ENCODE results near the gene DRGX.

DRGX gene

DNA sequence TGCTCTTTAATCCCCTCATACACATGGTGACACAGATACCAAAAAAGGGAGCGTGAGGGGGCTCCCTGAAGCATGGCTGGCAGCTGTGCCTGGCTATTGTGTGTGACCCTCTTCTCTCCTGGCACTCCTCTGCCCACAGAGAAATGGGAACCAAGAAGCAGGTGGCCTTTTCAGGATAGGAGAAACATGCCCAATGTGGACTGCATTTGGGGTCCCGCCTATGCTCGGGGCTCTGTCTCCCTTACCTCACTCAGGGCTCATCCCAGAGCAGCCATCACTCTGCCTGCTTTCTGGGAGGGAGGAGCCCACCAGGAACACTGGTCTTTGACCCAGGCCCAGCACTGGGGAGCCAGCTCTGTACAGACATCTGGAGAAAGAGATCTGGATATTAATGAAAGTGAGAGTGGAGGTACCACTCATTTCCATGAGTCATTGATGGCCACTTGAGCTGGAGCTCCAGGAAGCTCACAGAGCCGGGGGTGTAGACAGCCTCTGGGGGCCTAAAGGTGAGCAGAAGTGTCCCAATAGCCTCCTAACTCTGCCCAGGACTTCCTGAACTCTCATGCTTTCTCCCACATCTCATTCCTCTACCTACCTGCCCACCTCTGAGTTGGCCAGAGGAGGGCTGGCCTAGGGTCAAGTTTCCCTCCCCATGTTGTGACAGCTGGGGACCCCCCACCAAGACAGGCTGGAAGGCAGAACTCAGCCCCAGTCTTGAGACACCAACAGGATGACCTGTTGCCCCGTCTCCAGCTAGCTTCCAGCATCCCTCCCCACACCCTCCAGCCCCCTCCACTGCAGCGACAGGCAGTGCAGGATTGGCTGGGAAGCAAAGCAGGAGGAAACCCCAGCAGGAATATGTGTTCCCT, 42.6 kb downstream of the DRGX start:
- FAIRE-seq (no peak), DNase-seq (ENCODE audit: insufficient read length, low spot score) (no peak)
- no peak for TF ChIP-seq PAX5 (IDR thresholded peaks at IDR 0.05; ENCODE audit: insufficient read depth, low read length, severe bottlenecking)
- no peak for TF ChIP-seq POLR2A (IDR thresholded peaks at IDR 0.05; ENCODE audit: low read depth, low read length)
- TF ChIP-seq POU2F2 (IDR thresholded peaks at IDR 0.05; ENCODE audit: low read depth, low read length) = no peak
- no peak for TF ChIP-seq TAF1 (IDR thresholded peaks at IDR 0.05; ENCODE audit: low read depth, low read length)
- no peak for TF ChIP-seq SPI1 (IDR thresholded peaks at IDR 0.05; ENCODE audit: low read depth, low read length)
- TF ChIP-seq POLR2AphosphoS5 (IDR thresholded peaks at IDR 0.05; ENCODE audit: low read depth, low read length) = no peak

DNA sequence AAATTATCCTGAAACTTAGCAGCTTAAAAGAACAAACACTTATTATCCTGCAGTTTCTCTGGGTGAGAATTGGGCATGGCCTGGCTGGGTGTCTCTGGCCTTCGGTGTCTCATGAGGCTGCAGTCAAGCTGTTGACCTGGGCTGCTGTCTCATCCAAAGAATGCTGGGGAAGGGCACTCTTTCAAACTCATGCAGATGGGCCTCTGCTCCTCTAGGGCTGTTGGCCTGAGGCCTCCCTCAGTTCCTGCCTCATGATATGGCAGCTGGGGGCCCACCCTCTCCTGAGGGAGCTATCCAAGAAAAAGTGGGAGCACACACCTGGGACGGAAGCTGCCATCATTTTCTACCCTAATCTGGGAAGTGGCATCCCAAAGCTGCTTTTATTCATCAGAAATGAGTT, 43.6 kb downstream of the DRGX start:
- FAIRE-seq = no peak
- no peak for TF ChIP-seq POU2F2 (IDR thresholded peaks at IDR 0.05; ENCODE audit: low read depth, low read length)
- TF ChIP-seq POLR2A (IDR thresholded peaks at IDR 0.05; ENCODE audit: low read depth, low read length) = no peak
- no peak for TF ChIP-seq POLR2AphosphoS5 (IDR thresholded peaks at IDR 0.05; ENCODE audit: low read depth, low read length)
- TF ChIP-seq PAX5 (IDR thresholded peaks at IDR 0.05; ENCODE audit: insufficient read depth, low read length, severe bottlenecking) = no peak
- TF ChIP-seq SPI1 (IDR thresholded peaks at IDR 0.05; ENCODE audit: low read depth, low read length) = no peak
- TF ChIP-seq TAF1 (IDR thresholded peaks at IDR 0.05; ENCODE audit: low read depth, low read length) = no peak

DNA sequence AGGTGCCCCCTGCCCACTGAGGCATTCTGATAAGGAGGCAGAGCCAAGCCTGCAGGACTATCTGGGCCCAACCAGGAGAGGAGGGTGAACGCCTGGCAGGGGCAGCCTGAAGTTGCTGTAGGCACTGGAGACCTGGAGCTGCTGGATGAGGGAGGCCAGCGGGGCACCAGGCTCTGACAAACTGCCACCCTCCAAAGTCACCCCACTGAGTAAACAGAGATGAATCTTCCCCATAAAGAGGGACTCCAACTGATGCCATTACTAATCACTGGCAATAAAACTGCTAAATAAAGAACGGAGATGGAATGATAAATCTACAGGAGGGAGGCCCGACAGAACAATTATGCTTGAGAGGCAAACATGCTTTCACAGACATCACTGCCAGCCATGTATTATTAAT, 44.2 kb downstream of the DRGX start:
- no peak for DNase-seq (ENCODE audit: insufficient read length, low spot score)
- TF ChIP-seq TAF1 (IDR thresholded peaks at IDR 0.05; ENCODE audit: low read depth, low read length) (no peak), SPI1 (IDR thresholded peaks at IDR 0.05; ENCODE audit: low read depth, low read length) (no peak), POLR2A (IDR thresholded peaks at IDR 0.05; ENCODE audit: low read depth, low read length) (no peak), POLR2AphosphoS5 (IDR thresholded peaks at IDR 0.05; ENCODE audit: low read depth, low read length) (no peak), POU2F2 (IDR thresholded peaks at IDR 0.05; ENCODE audit: low read depth, low read length) (no peak), PAX5 (IDR thresholded peaks at IDR 0.05; ENCODE audit: insufficient read depth, low read length, severe bottlenecking) (no peak)
- FAIRE-seq = no peak

More for the DNA sequence above, 43.6 kb downstream of the DRGX start:
- no peak for DNase-seq (ENCODE audit: insufficient read length, low spot score)

DNA sequence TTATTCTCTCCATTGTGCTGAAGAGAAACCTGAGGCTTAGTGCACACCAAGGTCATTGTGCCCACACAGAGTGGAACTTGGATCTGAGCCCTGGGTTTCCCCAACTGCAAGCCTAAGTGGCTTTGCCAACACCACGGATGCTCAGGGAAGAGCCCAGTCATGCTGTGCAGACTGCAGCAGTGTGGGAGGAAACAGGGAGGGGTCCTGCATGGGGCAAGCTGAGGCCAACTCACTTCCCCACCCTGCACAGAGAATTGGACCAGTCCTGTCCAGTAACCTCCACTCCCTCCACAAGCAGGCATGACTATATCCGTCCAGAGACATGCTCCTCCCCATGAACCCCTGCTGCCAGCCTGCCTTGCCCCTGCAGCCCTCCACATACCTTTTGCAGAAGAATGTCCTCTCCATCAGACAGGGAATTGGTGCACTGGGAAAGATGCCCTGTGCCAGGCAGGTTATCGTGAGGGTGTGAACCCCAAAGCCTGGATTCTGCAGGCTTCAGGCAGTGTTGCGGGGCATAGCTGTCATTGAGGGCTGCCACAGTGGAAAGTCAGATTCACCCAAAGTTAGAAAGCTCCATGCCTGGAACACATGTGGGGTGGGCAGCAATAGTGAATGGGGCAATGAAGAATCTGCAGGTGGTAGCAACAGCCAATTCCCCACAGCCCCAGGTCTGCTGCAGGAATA, 44.9 kb downstream of the DRGX start:
- TF ChIP-seq POLR2A (IDR thresholded peaks at IDR 0.05; ENCODE audit: low read depth, low read length) = no peak
- no peak for TF ChIP-seq POLR2AphosphoS5 (IDR thresholded peaks at IDR 0.05; ENCODE audit: low read depth, low read length)
- TF ChIP-seq PAX5 (IDR thresholded peaks at IDR 0.05; ENCODE audit: insufficient read depth, low read length, severe bottlenecking) = no peak
- no peak for TF ChIP-seq TAF1 (IDR thresholded peaks at IDR 0.05; ENCODE audit: low read depth, low read length)
- TF ChIP-seq SPI1 (IDR thresholded peaks at IDR 0.05; ENCODE audit: low read depth, low read length) = no peak
- no peak for TF ChIP-seq POU2F2 (IDR thresholded peaks at IDR 0.05; ENCODE audit: low read depth, low read length)
- no peak for DNase-seq (ENCODE audit: insufficient read length, low spot score)
- no peak for FAIRE-seq

DNA sequence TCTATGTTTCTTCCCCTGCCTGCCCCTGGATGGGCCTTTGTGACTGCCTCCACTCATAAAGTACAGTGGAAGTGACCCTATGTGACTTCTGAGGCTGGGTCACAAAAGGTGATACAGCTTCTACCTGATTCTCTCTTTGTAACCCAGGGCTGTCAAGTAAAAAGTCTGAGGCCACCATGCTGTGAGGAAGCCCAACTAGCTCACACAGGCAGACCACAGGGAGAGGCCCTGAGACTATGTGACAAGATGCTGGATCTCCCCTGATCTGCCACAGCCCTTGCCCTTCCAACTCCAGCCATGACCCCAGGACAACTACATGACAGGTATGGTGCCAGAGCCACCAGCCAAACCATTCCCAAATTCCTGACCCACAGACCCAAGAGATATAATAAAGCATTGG, 45.8 kb downstream of the DRGX start:
- DNase-seq (ENCODE audit: insufficient read length, low spot score) (no peak), FAIRE-seq (no peak)
- TF ChIP-seq SPI1 (IDR thresholded peaks at IDR 0.05; ENCODE audit: low read depth, low read length) (no peak), TAF1 (IDR thresholded peaks at IDR 0.05; ENCODE audit: low read depth, low read length) (no peak), PAX5 (IDR thresholded peaks at IDR 0.05; ENCODE audit: insufficient read depth, low read length, severe bottlenecking) (no peak), POLR2A (IDR thresholded peaks at IDR 0.05; ENCODE audit: low read depth, low read length) (no peak), POLR2AphosphoS5 (IDR thresholded peaks at IDR 0.05; ENCODE audit: low read depth, low read length) (no peak), POU2F2 (IDR thresholded peaks at IDR 0.05; ENCODE audit: low read depth, low read length) (no peak)

DNA sequence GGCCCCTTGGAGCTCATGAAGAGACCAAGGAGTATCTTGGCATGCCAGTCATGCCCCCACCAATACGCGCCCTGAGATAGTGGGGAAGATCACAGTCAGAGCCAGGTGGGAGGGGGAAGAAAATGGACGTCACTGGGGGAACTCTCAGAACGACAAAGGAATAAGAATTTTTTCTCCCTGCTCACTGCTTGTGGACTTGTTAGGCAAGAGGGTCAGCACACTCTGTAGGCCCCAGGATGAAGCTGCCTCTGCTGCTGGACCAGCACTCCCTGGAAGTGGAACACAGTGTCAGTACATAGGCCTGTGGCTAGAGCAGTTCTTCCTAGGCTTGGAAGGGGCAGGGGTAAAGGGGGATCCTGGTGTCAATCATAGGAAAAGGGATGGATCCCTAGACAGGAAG, 46.5 kb downstream of the DRGX start:
- TF ChIP-seq POU2F2 (IDR thresholded peaks at IDR 0.05; ENCODE audit: low read depth, low read length) (no peak), POLR2A (IDR thresholded peaks at IDR 0.05; ENCODE audit: low read depth, low read length) (no peak), PAX5 (IDR thresholded peaks at IDR 0.05; ENCODE audit: insufficient read depth, low read length, severe bottlenecking) (no peak), TAF1 (IDR thresholded peaks at IDR 0.05; ENCODE audit: low read depth, low read length) (no peak), POLR2AphosphoS5 (IDR thresholded peaks at IDR 0.05; ENCODE audit: low read depth, low read length) (no peak), SPI1 (IDR thresholded peaks at IDR 0.05; ENCODE audit: low read depth, low read length) (no peak)
- DNase-seq (ENCODE audit: insufficient read length, low spot score) (no peak), FAIRE-seq (no peak)

DNA sequence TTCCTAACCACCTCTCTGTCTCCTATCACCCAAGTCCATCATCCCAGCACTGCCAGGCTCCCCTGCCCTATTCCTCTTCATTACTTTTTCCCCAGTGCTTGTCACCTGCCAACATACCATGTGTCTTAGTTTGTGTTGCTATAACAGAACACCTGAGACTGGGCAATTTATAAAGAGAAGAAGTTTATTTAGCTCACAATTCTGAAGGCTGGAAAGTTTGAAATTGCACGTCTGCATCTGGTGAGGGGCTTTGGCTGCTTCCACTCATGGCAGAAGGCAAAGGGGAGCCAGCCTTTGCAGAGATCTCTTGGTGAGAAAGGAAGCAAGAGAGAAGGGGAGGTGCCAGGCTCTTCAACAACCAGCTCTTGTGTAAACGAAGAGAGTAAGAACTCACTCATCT, 47.3 kb downstream of the DRGX start:
- no peak for TF ChIP-seq POU2F2 (IDR thresholded peaks at IDR 0.05; ENCODE audit: low read depth, low read length)
- TF ChIP-seq SPI1 (IDR thresholded peaks at IDR 0.05; ENCODE audit: low read depth, low read length) = no peak
- TF ChIP-seq PAX5 (IDR thresholded peaks at IDR 0.05; ENCODE audit: insufficient read depth, low read length, severe bottlenecking) = no peak
- TF ChIP-seq POLR2A (IDR thresholded peaks at IDR 0.05; ENCODE audit: low read depth, low read length) = no peak
- no peak for TF ChIP-seq POLR2AphosphoS5 (IDR thresholded peaks at IDR 0.05; ENCODE audit: low read depth, low read length)
- no peak for TF ChIP-seq TAF1 (IDR thresholded peaks at IDR 0.05; ENCODE audit: low read depth, low read length)
- FAIRE-seq (no peak), DNase-seq (ENCODE audit: insufficient read length, low spot score) (no peak)

DNA sequence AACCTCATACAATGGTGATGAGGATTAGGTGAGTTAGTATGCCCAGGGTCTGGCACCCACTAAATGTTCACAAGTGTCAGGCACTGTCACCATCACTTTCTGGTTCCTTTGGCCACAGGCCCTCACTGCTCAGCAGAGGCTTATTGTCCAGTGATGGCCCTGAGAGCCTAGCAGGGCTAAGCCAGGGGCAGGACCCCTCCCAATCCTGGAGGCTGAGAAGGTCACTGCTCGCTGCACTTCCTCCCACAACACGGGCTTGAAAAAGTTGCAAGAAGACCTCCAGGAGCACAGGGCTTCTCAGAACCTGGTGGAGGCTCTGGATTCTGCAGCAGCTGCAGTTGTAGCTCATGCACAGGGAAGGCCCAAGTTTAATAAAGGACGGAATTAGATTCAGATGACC, 48.1 kb downstream of the DRGX start:
- no peak for FAIRE-seq
- TF ChIP-seq POLR2A (IDR thresholded peaks at IDR 0.05; ENCODE audit: low read depth, low read length) (no peak), SPI1 (IDR thresholded peaks at IDR 0.05; ENCODE audit: low read depth, low read length) (no peak), PAX5 (IDR thresholded peaks at IDR 0.05; ENCODE audit: insufficient read depth, low read length, severe bottlenecking) (no peak), POLR2AphosphoS5 (IDR thresholded peaks at IDR 0.05; ENCODE audit: low read depth, low read length) (no peak), TAF1 (IDR thresholded peaks at IDR 0.05; ENCODE audit: low read depth, low read length) (no peak), POU2F2 (IDR thresholded peaks at IDR 0.05; ENCODE audit: low read depth, low read length) (no peak)
- DNase-seq (ENCODE audit: insufficient read length, low spot score) = no peak

DNA sequence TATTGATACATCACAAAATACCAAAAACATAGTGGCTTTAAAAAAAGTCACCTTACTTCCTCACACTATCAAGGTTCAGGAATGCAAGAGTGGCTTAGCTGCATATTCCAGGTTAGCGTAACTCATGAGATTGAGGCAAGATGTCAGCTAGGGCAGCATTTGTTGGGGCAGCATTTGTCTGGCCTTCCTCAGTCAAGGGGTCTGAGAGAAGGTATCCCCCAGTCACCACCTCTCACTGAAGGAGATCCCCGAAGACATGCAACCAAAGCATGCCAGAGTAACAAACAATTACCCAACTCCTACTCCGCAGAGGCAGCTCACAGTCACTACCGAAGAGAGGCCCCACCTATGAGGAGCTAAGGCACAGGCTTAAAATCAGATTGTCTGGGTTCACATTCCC, 48.5 kb downstream of the DRGX start:
- DNase-seq (ENCODE audit: insufficient read length, low spot score) (no peak), FAIRE-seq (no peak)
- TF ChIP-seq POLR2A (IDR thresholded peaks at IDR 0.05; ENCODE audit: low read depth, low read length) (no peak), POLR2AphosphoS5 (IDR thresholded peaks at IDR 0.05; ENCODE audit: low read depth, low read length) (no peak), SPI1 (IDR thresholded peaks at IDR 0.05; ENCODE audit: low read depth, low read length) (no peak), POU2F2 (IDR thresholded peaks at IDR 0.05; ENCODE audit: low read depth, low read length) (no peak), PAX5 (IDR thresholded peaks at IDR 0.05; ENCODE audit: insufficient read depth, low read length, severe bottlenecking) (no peak), TAF1 (IDR thresholded peaks at IDR 0.05; ENCODE audit: low read depth, low read length) (no peak)

All from GM12891 (cell line).